HCT116 (cell line): Measurements from ENCODE around the gene DAPK1. TPM values are rescaled to one million over a fixed set of nuclear protein-coding genes. Genes with fewer than 3 reads are reported as not detected.

ENCODE experiments used
- ATAC-seq: fragments of 200-7000 bp; cut with Tn5 transposase; 2 replicates; pipeline ENCODE4 v1.9.1; 2020; ENCODE audit warnings: mild to moderate bottlenecking, moderate library complexity
- BruUV-seq: library from RNA; stranded (reverse); fragments of 400-500 nt; replicated peaks from 2 replicates; lab custom pipeline; 2021; lab: Mats Ljungman, UMichigan
- CTCF ChIA-PET: fragments of 300-600 bp; sonication (Branson Sonifier 250); formaldehyde crosslinking; loops from one replicate; lab custom pipeline; 2021; ENCODE audit warnings: antibody characterized with exemption; lab: Charles Lee
- POLR2A ChIA-PET: fragments of 300-600, 350-600 bp; sonication (Branson Sonifier 250); formaldehyde crosslinking; loops from one replicate; lab custom pipeline; 2021; ENCODE audit warnings: antibody characterized with exemption; lab: Charles Lee
- RAD21 ChIA-PET, 2 experiments: fragments of 300-600 bp; sonication (Branson Sonifier 250); formaldehyde crosslinking; loops; one replicate each; lab custom pipeline; 2023; ENCODE audit warnings: low total read pairs in 2 of 2; ENCODE audit not compliant: uncharacterized antibody in 2 of 2, unreplicated experiment in 2 of 2, low non-redundant PET in 1 of 2; lab: Charles Lee
- DNase-seq: peaks from one replicate; pipeline ENCODE4 v3.0.0-alpha.2; 2010; ENCODE audit warnings: low read depth, low spot score
- H2AFZ ChIP-seq: fragments of 200-600 bp; shearing (Covaris generic), sonication (generic); 2 replicates; pipeline ENCODE4 v1.6.1; 2017; ENCODE audit warnings: low read depth, mixed run types, mixed read lengths, antibody characterized with exemption, low read length; ENCODE audit not compliant: poor library complexity, severe bottlenecking
- H3K27ac ChIP-seq: 2 replicates; pipeline ENCODE4 v1.5.1; 2012; ENCODE audit warnings: low read depth, low read length
- H3K27me3 ChIP-seq: fragments of 200-600 bp; sonication (generic); 2 replicates; pipeline ENCODE4 v1.6.1; 2016; ENCODE audit warnings: mixed run types, low read length, mixed read lengths; ENCODE audit not compliant: insufficient read depth
- H3K36me3 ChIP-seq, 2 experiments: fragments of 200-500 bp in 1 of 2; fragments of 200-600 bp in 1 of 2; sonication (Bioruptor generic) in 1 of 2; sonication (generic) in 1 of 2; 2 replicates each; pipeline versions ENCODE4 v1.5.1 to v1.6.1; 2014 to 2016; ENCODE audit warnings: low read length in 2 of 2, inconsistent platforms in 1 of 2, mixed read lengths in 1 of 2, mixed run types in 1 of 2; ENCODE audit not compliant: insufficient read depth in 2 of 2, control insufficient read depth in 1 of 2
- H3K4me1 ChIP-seq, 2 experiments: fragments of 200-600 bp in 1 of 2; sonication (generic) in 1 of 2; 2 replicates each; pipeline versions ENCODE4 v1.5.1 to v1.6.1; 2012 to 2017; ENCODE audit warnings: low read length in 2 of 2, inconsistent platforms in 1 of 2, mild to moderate bottlenecking in 1 of 2, mixed read lengths in 1 of 2, mixed run types in 1 of 2, moderate library complexity in 1 of 2; ENCODE audit not compliant: insufficient read depth in 2 of 2, control insufficient read depth in 1 of 2
- H3K4me2 ChIP-seq: fragments of 200-600 bp; sonication (generic); 2 replicates; pipeline ENCODE4 v1.6.1; 2017; ENCODE audit warnings: mixed run types, low read length, mixed read lengths
- H3K4me3 ChIP-seq, 2 experiments: fragments of 200-600 bp in 1 of 2; sonication (generic) in 1 of 2; replicated peaks in 1 of 2; 2 replicates each; pipeline ENCODE4 v1.5.1; 2011 to 2016; ENCODE audit warnings: low read length in 2 of 2, control low read depth in 1 of 2, low read depth in 1 of 2, mild to moderate bottlenecking in 1 of 2, mixed read lengths in 1 of 2, mixed run types in 1 of 2
- H3K79me2 ChIP-seq: fragments of 200-600 bp; sonication (generic); 2 replicates; pipeline ENCODE4 v1.6.1; 2017; ENCODE audit warnings: mild to moderate bottlenecking, mixed run types, low read length, moderate library complexity, mixed read lengths; ENCODE audit not compliant: insufficient read depth
- H3K9ac ChIP-seq: fragments of 200-600 bp; sonication (generic); 2 replicates; pipeline ENCODE4 v1.6.1; 2016; ENCODE audit warnings: low read length, mixed read lengths
- H3K9me2 ChIP-seq: fragments of 200-600 bp; sonication (generic), shearing (Covaris generic); 2 replicates; pipeline ENCODE4 v1.6.1; 2017; ENCODE audit warnings: mixed run types, mild to moderate bottlenecking, moderate library complexity; ENCODE audit not compliant: insufficient read depth
- H3K9me3 ChIP-seq, 2 experiments: fragments of 200-500 bp in 1 of 2; fragments of 200-600 bp in 1 of 2; sonication (Bioruptor generic) in 1 of 2; sonication (generic) in 1 of 2; 2 replicates each; pipeline ENCODE4 v1.6.1; 2014 to 2017; ENCODE audit warnings: low read length in 2 of 2, mixed read lengths in 2 of 2, inconsistent platforms in 1 of 2, low read depth in 1 of 2, mild to moderate bottlenecking in 1 of 2, mixed run types in 1 of 2, moderate library complexity in 1 of 2; ENCODE audit not compliant: control insufficient read depth in 1 of 2, insufficient read depth in 1 of 2
- H4K20me1 ChIP-seq: fragments of 200-600 bp; sonication (generic), shearing (Covaris generic); 2 replicates; pipeline ENCODE4 v1.6.1; 2017; ENCODE audit warnings: mixed run types, mild to moderate bottlenecking, moderate library complexity; ENCODE audit not compliant: insufficient read depth
- CEBPB ChIP-seq: IDR thresholded peaks from 2 replicates; pipeline ENCODE4 v1.6.1; 2012; ENCODE audit warnings: low read depth
- EGR1 ChIP-seq: IDR thresholded peaks from 2 replicates; pipeline ENCODE4 v1.6.1; 2012; ENCODE audit warnings: low read depth
- ELF1 ChIP-seq: IDR thresholded peaks from 2 replicates; pipeline ENCODE4 v1.6.1; 2012; ENCODE audit warnings: low read depth, borderline replicate concordance
- EZH2 ChIP-seq: fragments of 200-600 bp; sonication (generic); IDR thresholded peaks from 2 replicates; pipeline ENCODE4 v1.6.1; 2017; ENCODE audit warnings: antibody characterized with exemption, mixed run types
- EZH2phosphoT487 ChIP-seq: fragments of 200-600 bp; IDR thresholded peaks from 2 replicates; pipeline ENCODE4 v1.6.1; 2018; ENCODE audit warnings: antibody characterized with exemption, borderline replicate concordance
- FOSL1 ChIP-seq: IDR thresholded peaks from 2 replicates; pipeline ENCODE4 v1.6.1; 2012; ENCODE audit warnings: low read depth
- JUND ChIP-seq: IDR thresholded peaks from 2 replicates; pipeline ENCODE4 v1.6.1; 2012
- RAD21 ChIP-seq: IDR thresholded peaks from 2 replicates; pipeline ENCODE4 v1.6.1; 2012; ENCODE audit warnings: low read depth, mild to moderate bottlenecking
- SIN3A ChIP-seq: IDR thresholded peaks from 2 replicates; pipeline ENCODE4 v1.6.1; 2012; ENCODE audit warnings: low read depth
- TCF7L2 ChIP-seq: IDR thresholded peaks from 2 replicates; pipeline ENCODE4 v1.7.0; 2011; ENCODE audit warnings: borderline replicate concordance, inconsistent platforms; ENCODE audit not compliant: insufficient read depth, insufficient read length; ENCODE audit errors: extremely low read depth
- YY1 ChIP-seq: IDR thresholded peaks from 2 replicates; pipeline ENCODE4 v1.6.1; 2011; ENCODE audit warnings: low read length, low read depth, moderate library complexity, mild to moderate bottlenecking; ENCODE audit not compliant: insufficient replicate concordance; ENCODE audit errors: extremely low read depth
- ZFX ChIP-seq: fragments of 450-650 bp; IDR thresholded peaks from 2 replicates; pipeline ENCODE4 v1.6.1; 2017
- ZNF274 ChIP-seq: fragments of 200-500 bp; sonication (Bioruptor generic); IDR thresholded peaks from 2 replicates; pipeline ENCODE4 v1.6.1; 2014; ENCODE audit warnings: mild to moderate bottlenecking, low read depth, low read length, inconsistent platforms
- intact Hi-C: fragments of 100-400 bp; cut with micrococcal nuclease; formaldehyde crosslinking; loops from 2 replicates; pipeline ENCODE4 v1.10.0; 2022
- total RNA-seq: library from RNA; stranded (reverse); gene quantifications from one replicate; pipeline ENCODE4 v1.2.1, GENCODE V29; 2021; ENCODE audit not compliant: unreplicated experiment
- TF ChIP-seq, protein P1 (sequence below): IDR thresholded peaks from 2 replicates; pipeline ENCODE4 v1.6.1; 2012; ENCODE audit warnings: low read depth

The DAPK1 gene
- total RNA-seq, 1 experiment from 2014 or later = 5.6 TPM

DNA sequence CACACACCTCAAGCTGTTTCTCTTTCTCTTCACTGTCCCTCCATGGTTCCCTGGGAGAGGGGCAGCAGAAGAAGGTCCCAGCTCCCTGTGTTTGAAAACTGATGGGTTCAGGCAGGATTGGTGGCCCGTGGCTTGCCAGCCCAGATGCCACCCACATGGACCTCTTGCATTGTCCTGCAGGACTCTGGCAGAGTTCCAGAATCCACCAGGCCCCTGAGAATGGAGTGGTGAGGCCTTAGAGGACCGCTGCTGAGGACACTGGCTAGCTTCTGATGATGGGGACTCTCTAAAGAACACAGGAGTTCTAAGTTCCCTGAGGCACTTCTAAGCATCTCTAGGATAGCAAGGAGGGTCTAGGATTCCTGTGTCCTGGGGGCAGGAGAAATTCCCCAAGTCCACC is 253.1 kb downstream of the DAPK1 start:
- BruUV-seq = no TSS peak
- Histone ChIP-seq H3K9me2 (no peaks in the 10 kb centered on the region), H4K20me1 (no peaks in the 10 kb centered on the region), H3K79me2 (no peaks in the 10 kb centered on the region), H3K27me3 (no peaks in the 10 kb centered on the region), H3K9me3 (no peaks in the 10 kb centered on the region), H2AFZ (no peak overlapping the region), H3K27ac (no peak overlapping the region), H3K4me2 (no peak overlapping the region), H3K9ac (no peak overlapping the region), H3K36me3 (no peaks in the 10 kb centered on the region), H3K4me3 (no peak overlapping the region), H3K4me1 (no peaks in the 10 kb centered on the region)
- ATAC-seq (no peak), DNase-seq (no peak)
- no peak for TF ChIP-seq ELF1
- no peak for TF ChIP-seq EZH2
- no peak for TF ChIP-seq TCF7L2
- TF ChIP-seq FOSL1 = no peak
- TF ChIP-seq RAD21 = no peak
- no peak for TF ChIP-seq JUND
- TF ChIP-seq EZH2phosphoT487 = no peak
- intact Hi-C loops = no loop called here
- ChIA-PET POLR2A (no interaction called here), CTCF (no interaction called here), RAD21 (no interaction called here)

DNA sequence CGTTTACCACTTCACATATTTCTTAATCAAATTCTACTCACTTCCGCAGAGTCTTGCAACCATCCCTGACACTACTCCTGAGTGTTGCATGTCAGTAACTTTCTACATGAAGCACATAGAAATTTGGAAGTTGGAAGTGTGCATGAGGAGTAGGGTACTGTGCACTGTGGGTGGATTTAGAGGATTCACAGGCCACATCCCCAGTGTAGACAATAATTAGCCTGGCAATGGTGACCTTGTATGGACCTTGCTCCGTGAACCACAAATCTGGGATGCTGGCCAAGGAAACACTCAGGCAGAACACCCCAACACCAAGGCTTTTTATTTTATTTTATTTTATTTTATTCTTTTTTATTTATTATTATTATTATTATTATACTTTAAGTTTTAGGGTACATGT is 253.8 kb downstream of the DAPK1 start:
- no peaks in the 10 kb centered on the region for H4K20me1 ChIP-seq
- no peak overlapping the region for H3K27ac ChIP-seq
- H3K4me2 ChIP-seq = no peak overlapping the region
- no peak overlapping the region for H3K4me3 ChIP-seq
- DNase-seq (no peak), ATAC-seq (no peak)
- ChIA-PET CTCF (no interaction called here), RAD21 (no interaction called here), POLR2A (no interaction called here)
- intact Hi-C loops = no loop called here
- no peak overlapping the region for H2AFZ ChIP-seq
- no peaks in the 10 kb centered on the region for H3K79me2 ChIP-seq
- no TSS peak for BruUV-seq
- TF ChIP-seq EZH2phosphoT487 = no peak
- no peak for TF ChIP-seq ELF1
- no peak for TF ChIP-seq SIN3A
- TF ChIP-seq, protein P1, sequence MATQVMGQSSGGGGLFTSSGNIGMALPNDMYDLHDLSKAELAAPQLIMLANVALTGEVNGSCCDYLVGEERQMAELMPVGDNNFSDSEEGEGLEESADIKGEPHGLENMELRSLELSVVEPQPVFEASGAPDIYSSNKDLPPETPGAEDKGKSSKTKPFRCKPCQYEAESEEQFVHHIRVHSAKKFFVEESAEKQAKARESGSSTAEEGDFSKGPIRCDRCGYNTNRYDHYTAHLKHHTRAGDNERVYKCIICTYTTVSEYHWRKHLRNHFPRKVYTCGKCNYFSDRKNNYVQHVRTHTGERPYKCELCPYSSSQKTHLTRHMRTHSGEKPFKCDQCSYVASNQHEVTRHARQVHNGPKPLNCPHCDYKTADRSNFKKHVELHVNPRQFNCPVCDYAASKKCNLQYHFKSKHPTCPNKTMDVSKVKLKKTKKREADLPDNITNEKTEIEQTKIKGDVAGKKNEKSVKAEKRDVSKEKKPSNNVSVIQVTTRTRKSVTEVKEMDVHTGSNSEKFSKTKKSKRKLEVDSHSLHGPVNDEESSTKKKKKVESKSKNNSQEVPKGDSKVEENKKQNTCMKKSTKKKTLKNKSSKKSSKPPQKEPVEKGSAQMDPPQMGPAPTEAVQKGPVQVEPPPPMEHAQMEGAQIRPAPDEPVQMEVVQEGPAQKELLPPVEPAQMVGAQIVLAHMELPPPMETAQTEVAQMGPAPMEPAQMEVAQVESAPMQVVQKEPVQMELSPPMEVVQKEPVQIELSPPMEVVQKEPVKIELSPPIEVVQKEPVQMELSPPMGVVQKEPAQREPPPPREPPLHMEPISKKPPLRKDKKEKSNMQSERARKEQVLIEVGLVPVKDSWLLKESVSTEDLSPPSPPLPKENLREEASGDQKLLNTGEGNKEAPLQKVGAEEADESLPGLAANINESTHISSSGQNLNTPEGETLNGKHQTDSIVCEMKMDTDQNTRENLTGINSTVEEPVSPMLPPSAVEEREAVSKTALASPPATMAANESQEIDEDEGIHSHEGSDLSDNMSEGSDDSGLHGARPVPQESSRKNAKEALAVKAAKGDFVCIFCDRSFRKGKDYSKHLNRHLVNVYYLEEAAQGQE = no peak
- no peak for TF ChIP-seq EGR1
- TF ChIP-seq YY1 = no peak
- TF ChIP-seq CEBPB = no peak
- no peak for TF ChIP-seq ZNF274
- TF ChIP-seq ZFX = no peak
- no peaks in the 10 kb centered on the region for H3K9me3 ChIP-seq
- H3K9me2 ChIP-seq = no peaks in the 10 kb centered on the region
- no peaks in the 10 kb centered on the region for H3K36me3 ChIP-seq
- no peaks in the 10 kb centered on the region for H3K4me1 ChIP-seq
- H3K27me3 ChIP-seq = no peaks in the 10 kb centered on the region
- no peak overlapping the region for H3K9ac ChIP-seq
